ENCODE measurements around the gene VPS33B. TPM values are rescaled to one million over a fixed set of nuclear protein-coding genes. Genes with fewer than 3 reads are reported as not detected.

The VPS33B gene
- total and polyA plus RNA-seq, 2 of the 13 experiments (the other 11 are each of a cell fraction or from before 2014, with no cell fraction given), result 15.8 to 16.5 TPM

DNA sequence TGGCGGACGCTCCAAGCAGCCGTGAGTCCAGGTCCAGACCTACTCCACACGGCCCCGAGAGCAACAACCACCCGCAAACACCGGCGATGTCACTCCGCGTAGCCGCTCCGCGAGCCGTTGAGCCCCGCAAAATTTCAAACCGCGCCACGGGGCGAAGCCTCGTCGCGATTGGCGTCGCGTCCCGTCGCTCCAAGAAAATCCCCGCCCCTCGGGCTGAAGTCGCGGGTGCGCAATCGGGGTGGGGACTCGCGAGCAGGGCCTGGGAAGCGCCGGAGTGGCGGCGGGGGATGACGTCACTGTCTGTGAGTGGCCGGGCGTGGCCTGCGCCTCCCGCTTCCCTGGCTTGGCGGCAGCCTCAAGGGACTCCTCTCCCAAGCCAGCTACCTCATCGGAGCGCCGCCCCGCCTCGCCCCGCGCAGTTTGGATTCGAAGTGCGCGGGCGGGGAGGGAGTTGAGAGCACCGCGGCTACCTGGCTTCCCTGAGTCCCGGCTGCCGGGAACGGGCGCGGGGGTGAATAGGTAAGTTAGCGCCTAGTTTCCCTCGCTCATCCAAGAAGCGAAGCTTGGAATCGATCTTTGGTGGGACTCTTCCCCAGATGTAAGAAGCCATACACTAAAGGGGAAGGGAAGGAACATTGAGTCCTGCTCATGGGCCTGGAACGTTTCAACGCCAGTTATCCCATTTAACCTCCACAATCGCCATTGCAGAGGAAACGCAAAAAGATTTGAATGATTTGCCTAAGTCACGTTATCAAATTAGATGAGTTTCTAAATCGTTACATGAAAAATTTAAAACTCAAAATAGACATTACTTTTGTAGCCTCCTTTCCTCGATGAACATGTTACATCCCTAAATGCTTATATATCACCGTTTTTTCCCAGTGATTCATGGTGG, 27.7 kb downstream of the VPS33B start, which contains the start of gene PRC1 (continued):
- TF ChIP-seq MIER3 (CRISPR knock-in tag; IDR thresholded peaks at IDR 0.05; ENCODE audit: borderline replicate concordance), result no peak
- TF ChIP-seq, protein P1, sequence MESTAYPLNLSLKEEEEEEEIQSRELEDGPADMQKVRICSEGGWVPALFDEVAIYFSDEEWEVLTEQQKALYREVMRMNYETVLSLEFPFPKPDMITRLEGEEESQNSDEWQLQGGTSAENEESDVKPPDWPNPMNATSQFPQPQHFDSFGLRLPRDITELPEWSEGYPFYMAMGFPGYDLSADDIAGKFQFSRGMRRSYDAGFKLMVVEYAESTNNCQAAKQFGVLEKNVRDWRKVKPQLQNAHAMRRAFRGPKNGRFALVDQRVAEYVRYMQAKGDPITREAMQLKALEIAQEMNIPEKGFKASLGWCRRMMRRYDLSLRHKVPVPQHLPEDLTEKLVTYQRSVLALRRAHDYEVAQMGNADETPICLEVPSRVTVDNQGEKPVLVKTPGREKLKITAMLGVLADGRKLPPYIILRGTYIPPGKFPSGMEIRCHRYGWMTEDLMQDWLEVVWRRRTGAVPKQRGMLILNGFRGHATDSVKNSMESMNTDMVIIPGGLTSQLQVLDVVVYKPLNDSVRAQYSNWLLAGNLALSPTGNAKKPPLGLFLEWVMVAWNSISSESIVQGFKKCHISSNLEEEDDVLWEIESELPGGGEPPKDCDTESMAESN (CRISPR knock-in tag; conservative IDR thresholded peaks at IDR 0.05), result peak; percentile 76
- TF ChIP-seq WIZ (CRISPR knock-in tag; IDR thresholded peaks at IDR 0.05), result no peak
- TF ChIP-seq, protein P2, sequence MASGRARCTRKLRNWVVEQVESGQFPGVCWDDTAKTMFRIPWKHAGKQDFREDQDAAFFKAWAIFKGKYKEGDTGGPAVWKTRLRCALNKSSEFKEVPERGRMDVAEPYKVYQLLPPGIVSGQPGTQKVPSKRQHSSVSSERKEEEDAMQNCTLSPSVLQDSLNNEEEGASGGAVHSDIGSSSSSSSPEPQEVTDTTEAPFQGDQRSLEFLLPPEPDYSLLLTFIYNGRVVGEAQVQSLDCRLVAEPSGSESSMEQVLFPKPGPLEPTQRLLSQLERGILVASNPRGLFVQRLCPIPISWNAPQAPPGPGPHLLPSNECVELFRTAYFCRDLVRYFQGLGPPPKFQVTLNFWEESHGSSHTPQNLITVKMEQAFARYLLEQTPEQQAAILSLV (CRISPR knock-in tag; IDR thresholded peaks at IDR 0.05; ENCODE audit: borderline replicate concordance), result peak; percentile 85; the same call in 1 of the 2 replicates
- TF ChIP-seq NFIC (IDR thresholded peaks at IDR 0.05; ENCODE audit: low read length), result 0 out of 2 replicates have a peak, but pooled peaks have one; percentile 23
- peak; percentile 73; the same call in 1 of the 2 replicates for TF ChIP-seq ZNF556 (CRISPR knock-in tag; IDR thresholded peaks at IDR 0.05; ENCODE audit: borderline replicate concordance)
- TF ChIP-seq MAFF (IDR thresholded peaks at IDR 0.05; ENCODE audit: low read depth, low read length), result no peak
- 0 out of 2 replicates have a peak, but pooled peaks have one; percentile 39 for TF ChIP-seq ZBTB3 (CRISPR knock-in tag; IDR thresholded peaks at IDR 0.05; ENCODE audit: borderline replicate concordance, low read depth)
- TF ChIP-seq, protein P3, sequence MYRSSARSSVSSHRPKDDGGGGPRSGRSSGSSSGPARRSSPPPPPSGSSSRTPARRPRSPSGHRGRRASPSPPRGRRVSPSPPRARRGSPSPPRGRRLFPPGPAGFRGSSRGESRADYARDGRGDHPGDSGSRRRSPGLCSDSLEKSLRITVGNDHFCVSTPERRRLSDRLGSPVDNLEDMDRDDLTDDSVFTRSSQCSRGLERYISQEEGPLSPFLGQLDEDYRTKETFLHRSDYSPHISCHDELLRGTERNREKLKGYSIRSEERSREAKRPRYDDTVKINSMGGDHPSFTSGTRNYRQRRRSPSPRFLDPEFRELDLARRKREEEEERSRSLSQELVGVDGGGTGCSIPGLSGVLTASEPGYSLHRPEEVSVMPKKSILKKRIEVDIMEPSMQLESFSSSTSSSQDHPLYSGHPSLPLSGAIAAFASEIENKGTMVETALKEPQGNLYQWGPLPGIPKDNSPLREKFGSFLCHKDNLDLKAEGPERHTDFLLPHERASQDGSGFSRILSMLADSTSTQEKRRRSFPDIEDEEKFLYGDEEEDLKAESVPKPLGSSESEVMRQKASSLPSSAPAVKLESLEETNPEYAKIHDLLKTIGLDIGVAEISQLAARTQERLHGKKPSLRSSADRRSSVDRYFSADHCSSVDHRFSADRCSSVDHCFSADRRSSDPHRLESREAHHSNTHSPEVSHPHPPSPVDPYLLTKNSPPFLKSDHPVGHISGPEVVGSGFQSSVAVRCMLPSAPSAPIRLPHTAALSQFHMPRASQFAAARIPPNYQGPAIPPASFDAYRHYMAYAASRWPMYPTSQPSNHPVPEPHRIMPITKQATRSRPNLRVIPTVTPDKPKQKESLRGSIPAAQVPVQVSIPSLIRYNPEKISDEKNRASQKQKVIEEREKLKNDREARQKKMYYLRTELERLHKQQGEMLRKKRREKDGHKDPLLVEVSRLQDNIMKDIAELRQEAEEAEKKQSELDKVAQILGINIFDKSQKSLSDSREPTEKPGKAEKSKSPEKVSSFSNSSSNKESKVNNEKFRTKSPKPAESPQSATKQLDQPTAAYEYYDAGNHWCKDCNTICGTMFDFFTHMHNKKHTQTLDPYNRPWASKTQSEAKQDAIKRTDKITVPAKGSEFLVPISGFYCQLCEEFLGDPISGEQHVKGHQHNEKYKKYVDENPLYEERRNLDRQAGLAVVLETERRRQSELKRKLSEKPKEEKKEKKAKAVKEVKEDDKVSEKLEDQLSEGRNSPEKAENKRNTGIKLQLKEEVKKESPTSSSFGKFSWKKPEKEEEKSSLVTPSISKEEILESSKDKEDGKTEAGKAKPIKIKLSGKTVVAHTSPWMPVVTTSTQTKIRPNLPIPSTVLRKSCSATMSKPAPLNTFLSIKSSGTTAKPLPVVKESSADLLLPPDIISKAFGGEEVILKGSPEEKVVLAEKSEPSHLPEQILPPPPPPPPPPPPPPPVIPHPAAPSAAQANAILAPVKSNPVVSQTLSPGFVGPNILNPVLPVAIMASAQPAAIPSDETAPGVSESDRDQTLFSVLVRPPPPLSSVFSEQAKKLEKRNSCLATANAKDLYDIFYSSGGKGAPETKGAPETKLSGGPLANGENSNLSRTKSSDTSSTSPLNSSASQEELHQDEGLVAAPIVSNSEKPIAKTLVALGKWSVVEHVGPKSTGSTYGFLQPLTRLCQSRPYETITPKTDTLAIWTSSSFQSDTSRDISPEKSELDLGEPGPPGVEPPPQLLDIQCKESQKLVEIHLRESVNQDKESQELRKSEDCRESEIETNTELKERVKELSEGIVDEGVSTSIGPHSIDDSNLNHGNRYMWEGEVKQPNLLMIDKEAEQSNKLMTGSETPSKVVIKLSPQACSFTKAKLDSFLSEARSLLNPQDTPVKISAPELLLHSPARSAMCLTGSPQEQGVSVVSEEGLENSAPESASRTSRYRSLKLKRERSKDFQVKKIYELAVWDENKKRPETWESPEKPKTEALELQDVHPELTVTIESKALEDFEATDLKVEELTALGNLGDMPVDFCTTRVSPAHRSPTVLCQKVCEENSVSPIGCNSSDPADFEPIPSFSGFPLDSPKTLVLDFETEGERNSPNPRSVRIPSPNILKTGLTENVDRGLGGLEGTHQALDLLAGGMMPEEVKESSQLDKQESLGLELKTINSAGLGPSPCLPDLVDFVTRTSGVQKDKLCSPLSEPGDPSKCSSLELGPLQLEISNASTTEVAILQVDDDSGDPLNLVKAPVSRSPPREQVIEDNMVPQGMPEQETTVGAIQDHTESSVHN (CRISPR knock-in tag; IDR thresholded peaks at IDR 0.05), result no peak
- peak; percentile 43 for TF ChIP-seq RBM39 (IDR thresholded peaks at IDR 0.05; ENCODE audit: low read depth, low read length, poor library complexity, severe bottlenecking)
- TF ChIP-seq TOPORS (CRISPR knock-in tag; IDR thresholded peaks at IDR 0.05), result peak; percentile 84; the same call in 1 of the 2 replicates
- TF ChIP-seq IRX3 (CRISPR knock-in tag; IDR thresholded peaks at IDR 0.05; ENCODE audit: borderline replicate concordance, low read depth), result peak; percentile 94
- TF ChIP-seq LCORL (IDR thresholded peaks at IDR 0.05), result no peak
- peak; percentile 57; the same call in 1 of the 2 replicates for TF ChIP-seq LCORL (CRISPR knock-in tag; IDR thresholded peaks at IDR 0.05)
- TF ChIP-seq FOXA3 (CRISPR knock-in tag; IDR thresholded peaks at IDR 0.05), result peak; percentile 33; the same call in 1 of the 2 replicates
- TF ChIP-seq ZNF7 (CRISPR knock-in tag; IDR thresholded peaks at IDR 0.05), result no peak
- no peak for TF ChIP-seq NCOA5 (CRISPR knock-in tag; IDR thresholded peaks at IDR 0.05)
